ENCODE measurements around the gene FOXJ3.

DNA sequence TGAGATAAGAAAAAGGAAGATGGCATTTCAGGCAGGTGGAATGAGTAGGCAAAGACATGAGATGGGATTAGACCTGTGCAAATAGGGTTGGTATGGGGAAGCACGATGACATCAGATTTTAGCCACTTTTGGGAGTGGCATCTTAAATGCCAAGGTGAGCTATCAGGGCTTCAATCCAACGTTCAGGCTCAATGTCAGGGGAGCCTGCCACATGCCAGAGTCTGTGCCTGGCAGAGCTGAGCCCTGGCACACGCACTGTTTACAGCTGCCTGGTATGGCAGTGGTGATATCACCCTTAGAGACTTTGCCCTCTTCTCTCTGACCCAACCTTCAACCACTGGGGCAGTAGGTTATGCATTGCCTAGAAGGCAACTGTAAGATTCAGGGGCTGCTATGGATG, 182.9 kb downstream of the FOXJ3 start:
- TF ChIP-seq TARDBP (IDR thresholded peaks at IDR 0.05) (no peak), L3MBTL2 (conservative IDR thresholded peaks at IDR 0.05) (no peak), CTBP1 (IDR thresholded peaks at IDR 0.05; ENCODE audit: borderline replicate concordance) (no peak), SP1 (IDR thresholded peaks at IDR 0.05) (no peak), FOXM1 (IDR thresholded peaks at IDR 0.05; ENCODE audit: borderline replicate concordance) (no peak)
- TF ChIP-seq, protein P1, sequence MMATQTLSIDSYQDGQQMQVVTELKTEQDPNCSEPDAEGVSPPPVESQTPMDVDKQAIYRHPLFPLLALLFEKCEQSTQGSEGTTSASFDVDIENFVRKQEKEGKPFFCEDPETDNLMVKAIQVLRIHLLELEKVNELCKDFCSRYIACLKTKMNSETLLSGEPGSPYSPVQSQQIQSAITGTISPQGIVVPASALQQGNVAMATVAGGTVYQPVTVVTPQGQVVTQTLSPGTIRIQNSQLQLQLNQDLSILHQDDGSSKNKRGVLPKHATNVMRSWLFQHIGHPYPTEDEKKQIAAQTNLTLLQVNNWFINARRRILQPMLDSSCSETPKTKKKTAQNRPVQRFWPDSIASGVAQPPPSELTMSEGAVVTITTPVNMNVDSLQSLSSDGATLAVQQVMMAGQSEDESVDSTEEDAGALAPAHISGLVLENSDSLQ (IDR thresholded peaks at IDR 0.05): no peak
